ENCODE results near the gene CADPS2. TPM values are rescaled to one million over a fixed set of nuclear protein-coding genes. Genes with fewer than 3 reads are reported as not detected.

CADPS2 gene
- total RNA-seq, 4 donors from 2014 or later = 27.7 to 46.2 (median 32.6) TPM

DNA sequence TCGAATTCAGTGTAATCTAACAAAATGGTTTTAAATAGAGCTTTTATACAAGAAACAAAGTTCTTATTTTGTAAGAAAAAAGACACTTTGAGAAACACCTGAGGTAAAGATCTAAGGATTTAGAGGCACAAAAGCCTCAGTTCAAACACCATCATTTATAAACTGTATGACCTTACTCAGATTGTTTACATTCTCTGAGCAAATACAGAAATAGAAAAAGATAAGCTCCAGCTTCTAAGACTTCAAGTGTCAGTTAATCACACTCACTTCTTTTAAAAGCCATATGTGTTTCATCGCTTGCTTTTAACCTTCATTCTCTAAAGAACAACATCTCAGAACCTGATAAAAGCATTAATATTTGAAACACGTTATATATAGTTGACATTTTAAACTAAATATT, 27.9 kb downstream of the CADPS2 start:
- 75 to 77% methylated on average over 3 of the region's 3 CpGs for WGBS, 2 donors
- no peaks in the 10 kb centered on the region for H3K36me3 ChIP-seq

DNA sequence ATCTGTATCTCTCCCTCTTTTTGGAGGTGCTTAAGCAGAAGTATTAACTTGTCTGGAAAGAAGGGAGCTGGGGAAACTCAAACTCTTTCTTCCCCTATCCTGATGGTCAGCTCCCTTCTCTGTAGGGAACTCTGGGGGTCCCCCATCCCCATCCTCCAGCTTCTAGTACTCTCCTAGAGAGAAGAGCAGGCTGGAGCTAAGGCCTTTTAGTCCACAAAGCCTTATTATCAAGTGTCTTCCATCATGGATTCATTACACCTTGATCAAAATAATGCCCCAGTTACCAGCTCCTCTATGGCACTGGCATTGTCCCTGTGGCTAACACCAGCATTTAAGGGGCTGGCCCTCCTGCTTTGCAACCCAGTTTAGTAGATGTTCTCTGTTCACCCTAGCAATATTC, 35.7 kb downstream of the CADPS2 start:
- no peaks in the 10 kb centered on the region for H3K36me3 ChIP-seq
- intact Hi-C loops (cut with DNase I) = no loop called here
- no peak for DNase-seq

More for the DNA sequence above, 27.9 kb downstream of the CADPS2 start:
- no peak overlapping the region for H3K27ac ChIP-seq
- intact Hi-C loops (cut with DNase I) = no loop called here
- DNase-seq = no peak
- H3K4me1 ChIP-seq = no peaks in the 10 kb centered on the region
- TF ChIP-seq, protein P1, sequence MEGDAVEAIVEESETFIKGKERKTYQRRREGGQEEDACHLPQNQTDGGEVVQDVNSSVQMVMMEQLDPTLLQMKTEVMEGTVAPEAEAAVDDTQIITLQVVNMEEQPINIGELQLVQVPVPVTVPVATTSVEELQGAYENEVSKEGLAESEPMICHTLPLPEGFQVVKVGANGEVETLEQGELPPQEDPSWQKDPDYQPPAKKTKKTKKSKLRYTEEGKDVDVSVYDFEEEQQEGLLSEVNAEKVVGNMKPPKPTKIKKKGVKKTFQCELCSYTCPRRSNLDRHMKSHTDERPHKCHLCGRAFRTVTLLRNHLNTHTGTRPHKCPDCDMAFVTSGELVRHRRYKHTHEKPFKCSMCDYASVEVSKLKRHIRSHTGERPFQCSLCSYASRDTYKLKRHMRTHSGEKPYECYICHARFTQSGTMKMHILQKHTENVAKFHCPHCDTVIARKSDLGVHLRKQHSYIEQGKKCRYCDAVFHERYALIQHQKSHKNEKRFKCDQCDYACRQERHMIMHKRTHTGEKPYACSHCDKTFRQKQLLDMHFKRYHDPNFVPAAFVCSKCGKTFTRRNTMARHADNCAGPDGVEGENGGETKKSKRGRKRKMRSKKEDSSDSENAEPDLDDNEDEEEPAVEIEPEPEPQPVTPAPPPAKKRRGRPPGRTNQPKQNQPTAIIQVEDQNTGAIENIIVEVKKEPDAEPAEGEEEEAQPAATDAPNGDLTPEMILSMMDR (IDR thresholded peaks at IDR 0.05) = no peak
- no peak for TF ChIP-seq POLR2A (IDR thresholded peaks at IDR 0.05)
- no peaks in the 10 kb centered on the region for H3K9me3 ChIP-seq
- no peak overlapping the region for H3K4me3 ChIP-seq (replicated peaks in 1 of 3)
- no peaks in the 10 kb centered on the region for H3K27me3 ChIP-seq

DNA sequence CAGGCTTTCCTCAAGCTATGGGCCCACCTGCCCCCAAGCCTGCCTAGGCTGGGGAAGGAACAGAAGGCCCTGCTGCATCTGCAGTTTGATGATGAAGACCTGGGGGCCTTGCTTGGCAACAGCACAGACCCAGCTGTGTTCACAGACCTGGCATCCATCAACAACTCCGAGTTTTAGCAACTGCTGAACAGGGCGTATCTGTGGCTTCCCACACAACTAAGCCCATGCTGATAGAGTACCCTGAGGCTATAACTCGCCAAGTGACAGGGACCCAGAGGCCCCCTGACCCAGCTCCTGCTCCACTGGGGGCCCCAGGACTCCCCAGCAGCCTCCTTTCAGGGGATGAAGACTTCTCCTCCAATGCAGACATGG, 36.3 kb downstream of the CADPS2 start:
- TF ChIP-seq, protein P1 (IDR thresholded peaks at IDR 0.05) = no peak
- Histone ChIP-seq H3K27me3 (no peaks in the 10 kb centered on the region), H3K27ac (no peak overlapping the region), H3K9me3 (no peaks in the 10 kb centered on the region), H3K4me1 (no peaks in the 10 kb centered on the region), H3K36me3 (no peaks in the 10 kb centered on the region), H3K4me3 (replicated peaks in 1 of 3) (no peak overlapping the region)
- no peak for DNase-seq
- 85 to 93% methylated on average over 3 of the region's 3 CpGs for WGBS, 2 donors
- intact Hi-C loops (cut with DNase I) = no loop called here

More for the DNA sequence above, 35.7 kb downstream of the CADPS2 start:
- Histone ChIP-seq H3K9me3 (no peaks in the 10 kb centered on the region), H3K27me3 (no peaks in the 10 kb centered on the region), H3K27ac (no peak overlapping the region), H3K4me3 (replicated peaks in 1 of 3) (no peak overlapping the region), H3K4me1 (no peaks in the 10 kb centered on the region)
- TF ChIP-seq POLR2A (IDR thresholded peaks at IDR 0.05) = no peak
- TF ChIP-seq, protein P1 (IDR thresholded peaks at IDR 0.05) = no peak

DNA sequence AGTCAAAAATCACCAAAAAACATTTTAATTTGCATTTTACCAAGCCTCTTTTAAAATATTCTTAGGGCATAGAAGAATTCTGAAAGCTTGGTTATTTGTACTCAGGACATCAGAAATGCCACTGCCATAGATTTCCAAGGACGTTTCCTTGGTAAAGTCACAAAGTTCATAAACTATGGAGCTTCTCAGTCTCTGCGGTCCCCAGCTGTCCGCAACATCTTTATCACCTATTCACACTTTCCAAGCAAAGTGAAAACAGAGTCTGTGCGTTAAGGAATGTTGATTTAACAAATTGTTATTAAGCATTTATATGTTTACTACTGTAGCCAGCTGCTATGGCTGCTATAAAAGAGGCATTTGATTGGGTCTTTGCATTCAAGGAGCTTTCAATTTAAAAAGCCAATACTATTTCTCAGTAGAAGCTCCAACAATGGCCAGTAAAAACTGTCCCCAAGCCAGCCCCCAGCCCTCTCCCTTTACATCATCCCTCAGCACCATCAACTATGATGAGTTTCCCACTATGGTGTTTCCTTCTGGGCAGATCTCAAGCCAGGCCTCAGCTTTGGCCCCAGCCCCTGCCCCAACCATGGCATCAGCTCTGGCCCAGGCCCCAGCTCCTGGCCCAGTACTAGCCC, 36.8 kb downstream of the CADPS2 start:
- no peaks in the 10 kb centered on the region for H3K9me3 ChIP-seq
- WGBS, 2 donors = 81 to 88% methylated on average over 4 of the region's 4 CpGs
- H3K4me1 ChIP-seq = no peaks in the 10 kb centered on the region
- H3K27me3 ChIP-seq = no peaks in the 10 kb centered on the region
- H3K4me3 ChIP-seq (replicated peaks in 1 of 3) = no peak overlapping the region
- DNase-seq = no peak
- H3K36me3 ChIP-seq = no peaks in the 10 kb centered on the region
- TF ChIP-seq, protein P1 (IDR thresholded peaks at IDR 0.05) = no peak
- TF ChIP-seq POLR2A (IDR thresholded peaks at IDR 0.05) = no peak
- H3K27ac ChIP-seq = no peak overlapping the region
- intact Hi-C loops (cut with DNase I) = no loop called here

DNA sequence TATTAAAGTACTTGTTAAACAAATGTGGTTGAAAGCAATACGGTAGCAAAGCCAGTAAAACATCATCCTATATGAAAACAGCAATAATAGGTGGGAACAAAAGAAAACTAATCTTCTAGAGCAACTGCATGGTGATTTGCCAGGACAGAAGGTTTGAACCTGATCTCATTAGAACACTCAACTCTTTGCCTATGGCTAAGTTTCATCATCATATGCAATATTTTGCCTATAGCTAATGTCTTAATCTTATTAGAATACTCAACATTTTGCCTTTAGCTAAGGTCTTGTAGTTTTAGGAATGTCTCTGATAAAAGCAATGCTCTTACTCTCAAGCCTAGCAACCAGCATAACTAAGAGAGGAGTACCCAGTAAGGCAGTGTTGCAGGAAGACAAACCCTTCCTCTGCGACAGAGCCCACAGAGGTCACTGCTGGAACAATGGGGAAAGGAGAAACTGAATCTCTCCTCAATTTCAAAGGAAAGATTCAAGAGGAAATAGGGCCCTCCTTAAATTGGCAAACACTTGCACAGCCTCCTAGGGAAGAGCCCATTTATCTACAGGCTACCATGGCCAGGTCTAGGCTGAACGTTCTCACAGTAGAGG, 38.3 kb downstream of the CADPS2 start:
- Histone ChIP-seq H3K4me1 (no peaks in the 10 kb centered on the region), H3K36me3 (no peaks in the 10 kb centered on the region), H3K27me3 (no peaks in the 10 kb centered on the region), H3K9me3 (no peaks in the 10 kb centered on the region), H3K27ac (no peak overlapping the region), H3K4me3 (replicated peaks in 1 of 3) (no peak overlapping the region)
- WGBS, 2 donors = 64 to 70% methylated on average over 3 of the region's 3 CpGs
- intact Hi-C loops (cut with DNase I) = no loop called here
- TF ChIP-seq POLR2A (IDR thresholded peaks at IDR 0.05) = no peak
- TF ChIP-seq, protein P1 (IDR thresholded peaks at IDR 0.05) = no peak
- no peak for DNase-seq
